NCI-H526 (cell line): ENCODE measurements around the gene TMEM221.
A peak's percentile ranks its signal among the peaks of the same experiment; 100 is the strongest.
"Not testable (repeated sequence)": the region's sequence is repeated elsewhere in the genome, so short reads cannot be mapped to it uniquely, and the experiment has no call there.

Source experiments
- DNase-seq, 2 experiments: peaks; one replicate each; lab custom pipeline; 2025; lab: John Stamatoyannopoulos, UW

The TMEM221 gene

DNA sequence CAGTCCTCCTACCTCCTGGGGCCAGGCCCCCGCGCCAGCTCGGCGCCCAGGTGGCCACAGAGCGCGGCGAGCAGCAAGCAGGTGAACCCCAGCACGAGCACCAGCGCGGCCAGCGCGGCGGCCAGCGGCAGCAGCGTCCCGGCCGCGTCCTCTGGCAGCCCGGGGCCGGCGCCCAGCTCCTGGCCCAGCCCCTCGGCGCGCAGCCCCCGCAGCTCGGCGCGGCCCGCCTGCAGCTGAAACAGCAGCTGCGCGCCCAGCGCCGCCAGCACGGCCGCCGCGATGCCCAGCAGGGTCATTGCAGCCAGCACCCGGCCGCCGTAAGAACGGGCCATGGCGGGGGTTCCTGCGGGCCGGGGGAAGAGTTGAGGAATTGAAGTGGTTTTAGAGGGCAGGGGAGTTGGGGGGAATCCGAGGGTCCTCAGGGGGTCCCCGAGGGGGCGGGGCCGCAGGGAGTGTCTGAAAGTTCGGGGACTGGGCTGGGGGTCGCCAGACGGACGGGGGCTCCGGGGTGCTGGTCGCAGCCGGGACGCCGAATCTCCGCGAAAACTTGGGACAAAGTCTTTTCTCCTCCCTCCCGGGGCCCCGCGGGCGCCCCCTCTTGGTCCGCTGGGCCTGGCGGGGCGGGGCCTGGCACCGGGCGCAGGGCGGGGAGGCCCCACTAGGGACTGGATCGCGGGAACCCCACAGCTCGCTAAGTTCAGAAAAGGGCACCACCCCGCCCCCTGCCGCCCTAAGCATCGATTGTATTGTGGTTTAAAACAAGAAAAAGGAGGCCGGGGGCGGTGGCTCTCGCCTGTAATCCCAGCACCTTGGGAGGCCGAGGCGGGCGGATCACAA, at the start of gene TMEM221:
Gene TMEM221 (minus strand): TSS at position 538 of the 837 bp plus-strand sequence. CDS start 206 bp downstream, at position 332.
- no peak for DNase-seq

DNA sequence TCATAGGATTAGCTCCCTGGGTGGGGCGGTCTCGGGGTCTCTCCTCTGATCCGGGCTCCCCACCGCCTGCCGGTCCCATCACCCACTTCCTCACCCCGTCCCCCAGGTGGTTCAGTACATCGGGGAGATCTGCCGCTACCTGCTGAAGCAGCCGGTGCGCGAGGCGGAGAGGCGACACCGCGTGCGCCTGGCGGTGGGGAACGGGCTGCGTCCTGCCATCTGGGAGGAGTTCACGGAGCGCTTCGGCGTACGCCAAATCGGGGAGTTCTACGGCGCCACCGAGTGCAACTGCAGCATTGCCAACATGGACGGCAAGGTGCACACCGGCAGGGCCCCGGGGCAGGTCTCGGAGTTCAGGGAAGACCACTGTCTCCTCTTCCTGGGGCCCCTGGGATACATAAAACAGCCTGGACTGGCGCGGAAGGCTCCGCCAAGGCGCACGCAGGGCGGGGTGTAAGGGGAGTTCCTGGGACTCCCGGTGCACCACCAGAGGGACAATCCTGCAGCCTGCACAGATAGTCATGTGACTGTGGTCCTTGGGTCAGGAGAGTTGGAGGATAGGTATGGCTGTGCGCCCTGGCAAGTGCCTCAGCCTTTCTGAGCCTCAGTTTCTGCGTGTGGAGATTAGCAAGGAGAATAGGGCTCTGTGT, 48.8 kb upstream of the TMEM221 start:
- peak in 1 of 2 experiments; percentile 46 for DNase-seq

DNA sequence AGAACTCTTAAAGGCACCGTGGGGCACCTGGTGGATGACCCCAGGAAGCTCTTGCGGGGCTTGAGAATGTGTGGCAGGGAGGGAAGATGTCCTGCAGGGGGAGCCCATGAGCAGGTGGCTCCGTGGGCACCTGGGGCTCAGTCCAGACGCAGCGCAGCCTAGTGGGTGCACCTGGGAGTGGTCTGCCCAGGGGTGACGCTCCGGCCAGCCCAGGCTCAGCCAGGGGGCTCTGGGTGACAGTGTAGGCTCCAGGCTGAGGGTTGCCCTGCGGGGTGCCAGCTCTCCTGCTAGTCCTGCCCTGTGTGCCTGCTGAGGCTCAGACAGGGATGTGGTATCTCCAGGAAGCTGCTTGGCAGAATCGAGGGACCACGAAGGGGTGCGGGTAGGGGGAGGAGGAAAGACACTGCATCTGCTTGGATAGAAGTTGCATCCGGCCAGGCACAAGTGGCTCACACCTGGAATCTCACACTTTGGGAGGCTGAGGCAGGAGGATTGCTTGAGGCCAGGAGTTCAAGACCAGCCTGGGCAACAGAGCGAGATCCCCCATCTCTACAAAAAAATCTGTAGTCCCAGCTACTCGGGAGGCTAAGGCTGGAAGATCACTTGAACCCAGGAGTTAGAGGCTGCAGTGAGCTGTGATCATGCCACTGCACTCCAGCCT, 48.0 kb upstream of the TMEM221 start:
- peak; percentile 21 to 86 for DNase-seq

DNA sequence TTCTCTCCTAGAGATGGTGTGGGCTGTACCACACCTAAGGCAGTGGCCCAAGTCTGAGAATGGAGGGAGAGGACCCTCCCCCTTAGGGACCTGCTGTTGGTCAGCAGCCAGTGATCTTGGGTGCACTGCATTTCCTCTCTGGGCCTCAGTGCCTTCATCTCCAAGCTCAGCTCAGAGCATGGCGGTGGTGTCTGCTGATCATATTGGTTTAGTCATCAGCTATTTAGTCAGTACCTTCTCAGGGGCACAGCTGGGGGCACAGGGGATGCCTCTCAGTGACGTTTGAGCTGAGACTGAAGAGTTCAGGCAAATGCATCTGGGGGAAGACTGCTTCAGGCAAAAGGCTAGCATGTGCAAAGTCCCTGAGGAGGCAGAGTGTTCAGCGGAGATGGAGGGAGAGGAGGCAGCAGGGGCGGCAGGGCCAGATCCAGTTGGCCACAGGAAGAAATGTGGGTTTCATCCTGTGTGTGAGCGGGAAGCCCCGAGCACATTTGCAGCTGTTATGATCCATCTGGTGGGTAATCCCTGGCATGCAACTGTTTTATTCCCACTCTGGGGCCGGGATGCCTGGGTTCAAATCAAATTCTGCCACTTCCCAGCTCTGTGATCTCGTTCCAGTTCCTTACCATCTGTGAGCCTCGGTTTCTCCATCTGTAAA, 47.3 kb upstream of the TMEM221 start:
- no peak for DNase-seq

DNA sequence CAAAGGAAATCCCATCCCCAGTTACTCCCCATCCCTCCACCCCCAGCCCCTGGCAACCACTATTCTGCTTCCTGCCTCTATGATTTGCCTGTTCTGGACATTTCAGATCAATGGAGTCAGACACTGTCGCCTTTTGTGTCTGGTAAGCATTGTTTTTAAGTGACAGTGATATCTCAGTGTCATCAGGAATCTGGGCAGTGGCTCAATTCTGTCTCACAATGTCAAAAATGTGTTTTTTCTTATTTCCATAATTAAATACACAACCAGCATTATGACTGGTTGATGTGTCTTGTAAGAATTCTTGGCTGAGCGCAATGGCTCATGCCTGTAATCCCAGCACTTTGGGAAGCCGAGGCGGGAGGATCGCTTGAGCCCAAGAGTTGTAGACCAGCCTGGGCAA, 42.8 kb upstream of the TMEM221 start:
- DNase-seq = no peak

DNA sequence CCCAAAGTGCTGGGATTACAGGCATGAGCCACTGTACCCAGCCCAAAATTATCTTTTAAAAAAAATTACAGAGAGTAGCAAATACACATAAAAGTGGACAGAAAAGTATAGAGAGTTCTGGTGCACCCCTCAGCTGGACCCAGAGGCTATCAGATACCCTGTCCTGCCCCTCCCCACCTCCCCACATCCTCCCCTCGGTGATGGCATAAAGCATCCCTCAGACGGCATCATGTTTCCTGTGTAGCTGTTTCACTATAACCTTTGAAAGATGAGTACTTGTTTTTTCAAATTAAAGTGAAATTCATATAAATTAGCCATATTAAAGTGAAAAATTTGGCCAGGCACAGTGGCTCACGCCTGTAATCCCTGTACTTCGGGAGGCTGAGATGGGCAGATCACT, 41.9 kb upstream of the TMEM221 start:
- no peak for DNase-seq

DNA sequence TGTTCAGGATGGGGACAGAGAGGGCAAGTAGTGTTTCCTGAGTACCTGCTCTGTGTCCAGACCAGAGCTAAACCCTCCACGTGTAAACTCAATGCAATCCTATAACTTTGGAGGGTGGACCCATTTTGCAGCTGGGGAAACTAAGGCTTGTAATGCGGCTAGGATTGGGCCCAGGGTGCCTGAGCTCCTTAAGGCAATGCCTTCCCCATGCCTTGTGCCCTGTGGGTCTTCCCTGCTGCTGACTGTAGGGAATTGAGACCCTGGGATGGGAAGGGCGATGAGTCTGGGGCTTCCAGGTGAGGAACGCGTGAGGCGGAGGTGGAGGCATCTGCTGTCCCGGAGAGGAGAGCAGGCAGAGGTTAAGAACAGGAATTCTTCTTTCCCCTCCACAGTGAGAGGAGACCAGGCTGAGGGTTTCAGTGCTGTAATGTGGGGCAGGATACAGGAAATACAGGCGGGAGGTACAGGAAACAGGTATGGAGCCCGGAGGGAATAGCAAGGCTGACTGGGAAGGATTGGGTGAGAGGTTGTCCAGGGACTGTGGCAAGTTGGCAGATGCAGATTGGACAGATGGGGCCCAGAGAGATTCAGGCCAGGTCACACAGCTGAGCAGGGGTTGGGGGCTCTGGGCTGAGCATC, 41.0 kb upstream of the TMEM221 start:
- no peak for DNase-seq

DNA sequence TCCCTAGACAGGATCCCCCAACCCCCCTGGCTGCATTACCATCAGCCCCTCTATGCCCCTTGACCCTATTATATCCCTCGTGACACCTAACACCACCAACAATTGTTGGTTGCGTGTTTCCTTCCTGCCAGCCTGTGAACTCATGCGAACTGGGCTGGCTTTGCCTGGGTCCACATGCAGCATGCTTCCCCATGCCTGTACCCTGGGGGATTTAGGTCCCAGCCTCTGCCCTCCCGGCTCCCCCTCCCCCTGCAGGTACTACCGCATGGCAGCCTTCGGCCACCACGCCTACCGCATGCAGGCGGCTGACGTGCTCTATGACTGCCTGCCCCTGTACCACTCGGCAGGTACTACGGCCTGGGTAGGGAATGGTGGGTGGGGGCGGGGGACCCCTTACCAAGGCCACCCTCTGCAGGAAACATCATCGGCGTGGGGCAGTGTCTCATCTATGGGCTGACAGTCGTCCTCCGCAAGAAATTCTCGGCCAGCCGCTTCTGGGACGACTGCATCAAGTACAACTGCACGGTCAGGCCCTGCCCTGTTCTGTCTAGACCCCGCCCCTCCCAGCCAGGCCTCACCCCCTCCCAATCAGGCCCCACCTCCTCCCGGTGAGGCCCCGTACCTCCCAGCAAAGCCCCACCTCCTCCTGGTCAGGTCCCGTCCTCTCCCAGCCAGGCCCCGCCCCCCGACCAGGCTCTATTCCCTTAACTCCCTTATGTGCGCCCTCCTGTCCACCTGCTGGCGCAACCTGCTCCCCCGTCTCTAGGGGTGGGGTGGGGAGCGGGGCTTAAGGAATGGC, 40.3 kb upstream of the TMEM221 start:
- peak; percentile 75 to 95 for DNase-seq

DNA sequence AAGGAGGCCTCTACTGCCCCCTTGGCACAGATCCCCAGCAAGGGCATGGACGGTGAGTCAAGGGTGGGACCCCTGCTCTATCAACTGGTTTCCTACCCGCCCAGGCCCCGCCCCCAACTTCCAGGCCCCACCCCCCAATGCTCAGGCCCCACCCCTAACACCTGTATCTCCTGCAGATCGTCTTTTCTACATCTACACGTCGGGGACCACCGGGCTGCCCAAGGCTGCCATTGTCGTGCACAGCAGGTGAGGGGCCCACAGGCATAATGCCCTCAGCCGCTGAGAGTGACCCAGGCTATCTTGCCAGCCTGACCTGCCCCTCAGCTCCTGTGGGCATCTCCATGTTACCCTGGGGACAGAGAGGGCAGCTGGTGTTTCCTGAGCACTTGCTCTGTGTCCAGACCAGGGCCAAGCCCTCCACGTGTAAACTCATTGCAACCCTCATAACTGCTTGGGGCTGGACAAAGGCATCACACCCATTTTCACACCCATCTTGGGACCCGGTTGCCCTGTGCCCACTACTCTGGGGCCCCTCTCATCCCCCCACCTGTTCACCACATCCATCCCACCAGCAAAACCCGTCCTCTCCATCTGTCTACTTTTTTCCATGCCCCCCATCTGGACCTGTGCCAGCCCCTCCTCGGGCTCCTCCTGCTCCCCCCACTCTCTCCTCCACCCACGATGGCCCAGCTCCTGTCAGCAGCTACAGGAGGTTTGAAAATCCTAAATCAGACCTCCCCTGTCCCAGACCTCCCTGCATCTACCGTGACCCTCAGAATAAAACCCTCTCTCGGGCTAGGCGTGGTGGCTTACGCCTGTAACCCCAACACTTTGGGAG, 39.0 kb upstream of the TMEM221 start:
- DNase-seq = no peak

DNA sequence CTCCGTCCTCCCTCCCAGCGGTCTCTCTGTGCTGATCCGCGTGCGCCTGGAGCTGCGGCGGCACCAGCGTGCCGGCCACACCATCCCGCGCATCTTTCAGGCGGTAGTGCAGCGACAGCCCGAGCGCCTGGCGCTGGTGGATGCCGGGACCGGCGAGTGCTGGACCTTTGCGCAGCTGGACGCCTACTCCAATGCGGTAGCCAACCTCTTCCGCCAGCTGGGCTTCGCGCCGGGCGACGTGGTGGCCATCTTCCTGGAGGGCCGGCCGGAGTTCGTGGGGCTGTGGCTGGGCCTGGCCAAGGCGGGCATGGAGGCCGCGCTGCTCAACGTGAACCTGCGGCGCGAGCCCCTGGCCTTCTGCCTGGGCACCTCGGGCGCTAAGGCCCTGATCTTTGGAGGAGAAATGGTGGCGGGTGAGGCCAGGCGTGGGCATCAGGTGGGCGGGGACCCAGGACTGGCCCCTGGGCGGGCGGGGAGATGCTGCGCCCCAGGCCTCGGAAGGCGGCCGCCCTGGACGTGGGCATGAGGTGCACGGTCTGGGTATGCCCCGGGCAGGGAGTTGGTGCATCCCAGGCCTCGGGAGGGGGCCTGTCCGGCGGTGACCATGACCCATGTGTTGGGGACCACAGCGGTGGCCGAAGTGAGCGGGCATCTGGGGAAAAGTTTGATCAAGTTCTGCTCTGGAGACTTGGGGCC, 38.2 kb upstream of the TMEM221 start:
- DNase-seq = no peak

DNA sequence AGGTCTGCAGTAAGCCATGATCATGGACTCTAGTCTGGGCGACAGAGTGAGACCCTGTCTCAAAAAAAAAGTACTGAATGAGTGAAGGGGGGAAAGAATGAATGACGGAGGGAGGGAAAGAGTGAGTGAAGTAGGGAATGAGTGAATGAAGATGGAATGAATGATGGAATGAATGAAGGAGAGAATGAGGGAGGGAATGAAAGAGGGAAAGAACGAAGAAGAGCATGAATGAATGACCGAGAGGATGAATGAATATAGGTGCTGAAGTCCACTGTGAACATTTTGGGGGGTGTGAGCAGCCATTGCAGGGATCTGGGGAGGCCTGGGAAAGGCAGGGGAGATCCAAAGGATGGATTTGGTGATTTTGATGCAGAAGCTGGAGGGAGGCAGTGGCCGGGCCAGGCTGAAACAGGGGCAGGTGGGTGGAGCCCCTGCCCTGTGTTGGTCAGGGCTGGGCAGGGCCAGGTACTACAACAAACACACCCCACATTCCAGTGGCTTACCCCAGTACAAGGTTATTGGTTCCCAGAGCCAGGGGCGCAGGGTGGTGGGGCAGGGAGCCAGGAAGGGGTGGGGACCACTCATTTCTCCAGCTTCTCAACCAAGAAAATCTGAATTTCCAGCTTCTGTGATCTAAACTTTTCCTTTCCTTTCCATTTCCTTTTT, 36.2 kb upstream of the TMEM221 start:
- DNase-seq = no peak

DNA sequence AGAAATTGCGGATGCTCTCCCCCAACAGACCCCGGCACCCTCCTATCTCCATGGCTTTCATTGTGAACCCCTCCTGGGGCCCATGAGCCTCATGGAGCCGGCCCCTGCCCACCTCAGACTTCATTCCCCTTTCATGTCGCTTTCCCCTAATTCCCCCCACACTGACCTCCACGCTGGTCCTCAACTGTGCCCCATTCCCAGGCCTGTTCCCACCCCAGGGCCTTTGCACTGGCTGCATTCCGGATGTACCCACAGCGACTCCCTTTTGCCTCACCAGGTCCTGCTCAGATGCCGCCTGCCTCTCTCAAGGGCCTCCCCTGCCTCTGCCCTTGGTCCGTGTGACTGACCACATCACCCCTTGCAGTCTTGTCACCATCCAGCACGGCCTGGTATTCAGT, 35.1 kb upstream of the TMEM221 start:
- no peak for DNase-seq

DNA sequence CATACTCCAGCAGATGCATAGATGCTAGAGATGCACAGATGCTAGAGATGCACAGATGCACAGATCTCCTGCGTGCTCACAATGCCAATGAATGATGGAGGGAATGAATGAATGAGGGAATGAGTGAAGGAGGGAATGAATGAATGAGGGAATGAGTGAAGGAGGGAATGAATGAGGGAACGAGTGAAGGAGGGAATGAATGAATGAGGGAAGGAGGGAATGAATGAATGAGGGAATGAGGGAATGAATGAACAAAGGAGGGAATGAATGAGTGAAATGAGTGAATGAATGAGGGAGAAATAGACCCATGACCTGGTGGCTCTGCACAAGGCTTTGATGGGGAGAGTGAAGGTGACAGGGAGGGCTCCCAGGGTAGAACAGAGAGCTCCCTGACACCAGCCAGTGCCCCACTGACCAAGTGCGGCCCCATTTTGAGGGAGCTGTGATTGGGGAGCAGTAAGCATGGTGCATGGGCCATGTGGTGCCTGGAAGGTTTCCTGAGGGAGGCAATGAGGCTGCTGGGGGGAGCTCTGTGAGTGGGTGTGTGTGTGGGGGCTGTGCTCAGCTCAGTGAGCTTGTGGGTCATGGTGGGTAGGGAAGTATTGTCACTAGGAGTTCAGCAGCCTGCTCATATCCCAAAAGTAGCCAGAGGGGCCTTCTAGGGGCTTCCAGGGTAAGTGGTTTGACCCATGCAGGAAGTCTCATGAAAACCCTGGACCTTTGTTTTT, 34.6 kb upstream of the TMEM221 start:
- DNase-seq = no peak

DNA sequence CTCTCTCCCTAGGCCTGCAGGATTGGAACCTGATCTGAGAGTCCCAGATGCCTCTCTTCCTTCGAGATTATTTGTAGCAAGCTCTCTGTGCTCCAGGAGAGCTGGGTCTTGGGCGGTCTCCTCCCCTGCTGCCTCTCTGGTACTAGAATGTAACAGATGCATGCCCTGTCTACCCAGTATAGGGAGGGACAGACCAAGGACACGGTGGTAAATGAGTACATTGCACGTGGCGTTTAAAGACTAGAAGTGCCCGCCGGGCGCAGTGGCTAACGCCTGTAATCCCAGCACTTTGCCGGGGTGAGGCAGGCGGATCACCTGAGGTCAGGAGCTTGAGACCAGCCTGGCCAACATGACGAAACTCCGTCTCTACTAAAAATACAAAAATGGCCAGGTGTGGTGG, 33.5 kb upstream of the TMEM221 start:
- no peak for DNase-seq

DNA sequence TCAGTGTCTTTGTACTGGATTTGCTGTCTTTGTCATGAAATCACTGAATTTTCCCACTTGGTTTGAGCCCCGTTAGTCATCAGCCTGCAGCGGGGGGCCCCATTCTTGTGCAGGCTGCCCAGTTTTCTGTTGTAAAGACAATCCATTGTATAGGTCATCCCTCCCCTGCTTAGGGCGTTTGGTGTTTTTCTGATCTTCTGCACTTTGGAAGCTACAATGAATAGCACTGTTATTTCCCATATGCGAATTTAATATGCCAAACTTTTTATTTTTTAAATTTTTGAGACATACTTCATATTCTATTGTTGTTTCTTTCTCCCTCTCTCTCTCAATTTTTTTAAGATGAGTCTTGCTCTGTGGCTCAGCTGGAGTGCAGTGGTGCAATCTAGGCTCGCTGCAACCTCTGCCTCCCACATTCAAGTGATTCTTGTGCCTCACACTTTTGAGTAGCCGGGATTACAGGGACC, 30.9 kb upstream of the TMEM221 start:
- DNase-seq = no peak

DNA sequence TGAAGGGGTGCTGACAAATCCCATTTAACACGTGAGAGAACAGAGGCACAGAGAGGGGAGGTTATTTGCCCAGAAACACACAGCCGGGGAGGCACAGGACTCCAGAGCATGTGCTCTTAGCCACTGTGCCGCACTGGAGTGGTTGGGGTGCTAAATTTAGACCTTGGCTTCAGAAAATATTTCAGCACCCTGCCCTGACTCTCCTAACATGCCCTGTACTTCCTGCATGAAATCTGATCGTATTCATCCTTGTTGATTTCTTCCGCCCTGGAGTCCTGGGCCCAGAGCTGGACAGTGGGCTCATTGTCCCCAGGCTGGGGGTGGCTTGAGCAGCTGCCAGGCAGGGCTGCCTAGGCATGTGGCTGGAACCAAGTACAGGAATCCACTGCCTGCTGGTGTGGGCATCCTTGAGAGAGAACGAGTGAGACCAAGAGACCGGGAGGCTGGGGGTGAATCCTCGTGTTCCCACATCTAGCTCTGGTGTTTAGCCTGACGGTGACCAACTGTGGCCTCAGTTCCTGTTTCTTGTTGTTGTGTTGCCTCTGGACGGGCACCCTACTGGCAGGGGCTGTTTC, 27.2 kb upstream of the TMEM221 start:
- peak in 1 of 2 experiments; percentile 33 for DNase-seq

DNA sequence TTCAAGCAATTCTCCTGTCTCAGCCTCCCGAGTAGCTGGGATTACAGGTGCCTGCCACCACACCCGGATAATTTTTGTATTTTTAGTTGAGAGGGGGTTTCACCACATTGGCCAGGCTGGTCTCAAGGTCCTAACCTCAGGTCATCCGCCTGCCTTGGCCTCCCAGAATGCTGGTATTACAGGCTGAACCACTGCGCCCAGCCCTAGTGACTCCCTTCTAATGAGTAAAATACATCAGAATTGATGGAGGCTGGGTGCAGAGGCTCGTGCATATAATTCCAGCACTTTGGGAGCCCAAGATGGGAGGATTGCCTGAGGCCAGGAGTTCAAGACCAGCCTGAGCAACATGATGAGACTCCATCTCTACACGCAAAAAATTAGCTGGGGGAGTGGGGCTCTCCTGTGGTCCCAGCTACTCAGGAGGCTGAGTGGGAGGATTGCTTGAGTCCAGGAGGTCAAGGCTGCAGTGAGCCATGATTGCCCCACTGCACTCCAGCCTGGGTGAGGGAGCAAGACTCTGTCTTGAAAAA, 26.6 kb upstream of the TMEM221 start:
- not testable (repeated sequence) for DNase-seq

DNA sequence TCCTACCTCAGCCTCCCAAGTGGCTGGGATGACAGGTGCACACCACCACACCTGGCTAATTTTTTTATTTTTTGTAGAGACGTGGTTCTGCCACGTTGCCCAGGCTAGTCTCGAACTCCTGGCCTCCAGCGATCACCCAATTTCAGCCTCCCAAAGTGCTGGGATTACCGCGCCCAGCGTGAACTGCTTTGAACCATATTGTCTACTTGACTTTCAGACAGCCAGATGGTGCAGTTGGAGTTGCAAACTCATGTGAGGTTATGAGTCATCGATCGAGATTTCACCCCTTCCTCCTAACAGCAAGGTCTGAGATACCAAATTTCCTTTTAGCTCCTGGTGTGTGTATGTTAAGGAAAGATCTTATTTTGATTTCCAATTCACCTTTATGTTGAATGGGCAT, 24.6 kb upstream of the TMEM221 start:
- DNase-seq = no peak
